SK-N-MC (cell line): ENCODE results near the gene NHS.

Experiments
- DNase-seq: peaks from one replicate; pipeline ENCODE4 v3.0.0-alpha.2; 2011; ENCODE audit warnings: low read depth, low spot score
- H3K27ac ChIP-seq: fragments of 200-600 bp; sonication (generic); 2 replicates; pipeline ENCODE4 v1.5.1; 2016; ENCODE audit warnings: mixed run types
- H3K36me3 ChIP-seq: fragments of 200-600 bp; sonication (generic); 2 replicates; pipeline ENCODE4 v1.6.1; 2017; ENCODE audit warnings: antibody characterized with exemption, low read length, mixed read lengths; ENCODE audit not compliant: insufficient read depth
- H3K4me3 ChIP-seq: fragments of 200-600 bp; sonication (generic); 2 replicates; pipeline ENCODE4 v1.5.1; 2016
- H3K9ac ChIP-seq: fragments of 200-600 bp; sonication (generic); 2 replicates; pipeline ENCODE4 v1.8.0; 2017; ENCODE audit warnings: mixed run types, mixed read lengths; ENCODE audit not compliant: insufficient read length
- H3K9me3 ChIP-seq: fragments of 200-600 bp; sonication (generic); 2 replicates; pipeline ENCODE4 v1.6.1; 2017; ENCODE audit warnings: low read depth, mild to moderate bottlenecking, antibody characterized with exemption, low read length, moderate library complexity, mixed read lengths
- EZH2 ChIP-seq: fragments of 200-600 bp; sonication (generic); IDR thresholded peaks from one replicate; pipeline ENCODE4 v1.6.1; 2017; ENCODE audit warnings: antibody characterized with exemption
- FOXP2 ChIP-seq: optimal IDR thresholded peaks from 2 replicates; pipeline ENCODE3; 2011; ENCODE audit warnings: mild to moderate bottlenecking, moderate library complexity; ENCODE audit not compliant: insufficient read depth; ENCODE audit errors: extremely low read length, control extremely low read depth
- POLR2AphosphoS5 ChIP-seq: IDR thresholded peaks from 2 replicates; pipeline ENCODE4 v1.6.1; 2012; ENCODE audit warnings: mild to moderate bottlenecking, low read depth, low read length, borderline replicate concordance

NHS gene

DNA sequence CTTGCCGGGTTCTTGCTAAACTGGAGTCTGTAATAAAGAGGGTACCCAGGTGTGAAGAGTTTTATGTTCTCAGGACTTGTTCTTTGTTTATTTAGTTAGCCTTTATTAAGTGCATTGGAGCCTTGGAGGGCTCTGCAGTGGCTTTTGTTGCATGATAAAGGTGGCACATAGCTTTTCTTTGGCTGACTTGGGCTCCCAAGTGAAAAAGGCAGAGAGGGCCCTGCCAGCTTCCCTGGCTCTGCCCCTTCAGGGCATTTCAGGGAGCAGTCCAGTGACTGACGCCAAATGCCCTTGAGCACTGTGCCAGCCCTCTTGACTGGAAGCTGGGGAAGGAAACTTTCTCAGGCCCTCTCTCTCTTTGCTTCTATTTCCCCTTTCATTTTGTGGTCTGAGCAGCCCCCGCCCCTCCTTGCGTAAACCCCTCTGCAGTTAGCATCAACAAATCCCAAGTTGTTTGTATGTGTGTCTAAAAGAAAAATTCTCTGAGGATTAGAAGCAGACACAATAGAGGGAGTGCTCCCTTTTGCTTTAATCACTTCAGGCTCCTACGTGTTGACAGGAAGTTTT is 152.2 kb downstream of the NHS start:
- TF ChIP-seq POLR2AphosphoS5 (no peak), EZH2 (no peak), FOXP2 (no peak)
- no peak overlapping the region for H3K9ac ChIP-seq
- no peak overlapping the region for H3K4me3 ChIP-seq
- no peak overlapping the region for H3K27ac ChIP-seq
- no peaks in the 10 kb centered on the region for H3K36me3 ChIP-seq
- H3K9me3 ChIP-seq: no peaks in the 10 kb centered on the region
- DNase-seq: no peak

DNA sequence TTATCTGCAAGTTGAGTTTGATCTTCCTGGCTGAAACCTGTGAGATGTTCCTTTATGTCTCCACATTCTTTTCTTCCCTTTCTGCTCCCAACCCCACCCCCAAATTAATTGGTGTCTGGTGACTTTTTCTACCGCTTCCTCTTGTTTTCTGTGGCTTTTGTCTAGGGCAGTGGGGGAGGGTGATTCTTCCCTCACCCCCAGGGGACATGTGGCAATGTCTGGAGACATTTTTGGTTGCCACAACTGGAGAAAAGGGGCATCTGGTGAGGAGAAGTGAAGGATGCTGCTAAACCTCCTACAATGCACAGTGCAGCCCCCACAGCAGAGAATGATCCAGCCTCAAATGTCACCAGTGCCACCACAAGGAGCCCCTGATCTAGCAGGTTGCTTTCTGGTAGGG is 152.9 kb downstream of the NHS start:
- no peaks in the 10 kb centered on the region for H3K36me3 ChIP-seq
- no peak for DNase-seq

DNA sequence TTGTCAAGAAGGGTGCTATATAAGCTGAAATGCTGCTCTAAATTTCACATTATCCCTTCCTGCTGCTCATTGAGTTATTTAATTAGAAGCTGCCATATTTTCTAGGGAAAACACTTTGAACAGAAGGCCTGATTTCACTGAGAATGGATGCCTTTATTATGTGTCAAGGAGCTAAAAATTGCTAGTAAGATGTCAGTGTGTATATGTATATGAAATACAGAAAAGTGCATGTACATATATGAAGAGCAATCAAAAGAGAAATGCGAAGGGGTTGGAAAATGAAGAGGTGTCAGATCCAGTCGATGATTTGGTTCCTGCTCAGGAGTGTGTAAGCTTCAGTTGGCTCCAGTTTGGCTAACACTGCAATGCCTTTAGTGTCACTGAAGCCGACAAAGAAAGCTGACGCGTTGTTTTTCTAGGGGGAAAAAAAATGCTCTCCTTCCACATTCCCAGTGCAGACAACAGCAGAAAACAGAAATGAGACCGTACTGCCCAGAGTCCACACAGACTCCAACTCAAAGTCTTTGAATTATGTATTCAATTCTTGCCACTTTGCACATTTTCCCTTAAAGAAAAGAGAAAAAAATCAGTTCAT is 154.2 kb downstream of the NHS start:
- TF ChIP-seq EZH2 (no peak), POLR2AphosphoS5 (no peak), FOXP2 (no peak)
- Histone ChIP-seq H3K27ac (no peak overlapping the region), H3K9me3 (no peaks in the 10 kb centered on the region), H3K9ac (no peak overlapping the region), H3K4me3 (no peak overlapping the region), H3K36me3 (no peaks in the 10 kb centered on the region)
- no peak for DNase-seq

More for the DNA sequence above, 152.9 kb downstream of the NHS start:
- no peaks in the 10 kb centered on the region for H3K9me3 ChIP-seq
- no peak overlapping the region for H3K9ac ChIP-seq
- no peak overlapping the region for H3K27ac ChIP-seq
- H3K4me3 ChIP-seq: no peak overlapping the region
- no peak for TF ChIP-seq EZH2
- TF ChIP-seq FOXP2: no peak
- no peak for TF ChIP-seq POLR2AphosphoS5

DNA sequence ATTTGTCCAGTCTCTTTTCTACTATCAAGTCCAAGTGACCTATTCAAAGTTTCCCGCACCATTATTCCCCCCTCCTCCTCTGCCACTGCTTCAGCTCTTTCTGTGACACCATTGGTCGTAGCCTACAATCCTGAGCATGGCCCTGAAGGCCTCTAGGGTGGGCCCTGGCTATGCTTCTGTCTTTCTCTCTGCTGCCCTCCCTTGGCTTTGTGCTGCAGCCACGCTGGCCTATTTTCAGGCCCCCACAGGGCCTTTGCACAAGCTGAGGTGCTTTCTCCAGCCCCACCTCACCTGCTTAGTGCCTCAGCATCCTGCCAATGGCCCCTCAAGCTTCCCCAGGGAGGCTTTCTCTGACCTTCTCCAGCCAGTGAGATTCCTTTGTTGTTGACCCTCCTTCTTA is 156.5 kb downstream of the NHS start:
- H3K27ac ChIP-seq: no peak overlapping the region
- H3K9me3 ChIP-seq: no peaks in the 10 kb centered on the region
- DNase-seq: no peak
- H3K9ac ChIP-seq: no peak overlapping the region
- no peak overlapping the region for H3K4me3 ChIP-seq
- H3K36me3 ChIP-seq: no peaks in the 10 kb centered on the region
- TF ChIP-seq EZH2: no peak
- no peak for TF ChIP-seq FOXP2
- TF ChIP-seq POLR2AphosphoS5: no peak

DNA sequence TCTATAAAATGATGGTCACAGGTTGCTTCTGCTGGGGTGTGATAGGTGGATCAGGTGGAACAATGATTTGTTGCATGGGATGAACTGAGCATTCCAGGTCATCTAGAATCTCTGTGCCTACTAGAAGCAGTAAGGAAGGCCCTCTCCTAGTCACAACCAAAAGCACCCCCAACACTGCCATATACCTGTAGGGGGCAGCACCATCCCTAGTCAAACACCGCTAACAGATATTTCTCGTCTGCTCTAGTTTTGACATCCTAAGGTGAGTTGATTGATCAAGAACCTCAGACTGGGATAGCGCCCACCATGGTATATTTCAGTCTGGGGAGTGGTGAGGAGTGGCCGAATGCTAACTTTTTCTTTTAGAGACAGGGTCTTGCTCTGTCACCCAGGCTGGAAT is 160.2 kb downstream of the NHS start:
- no peak overlapping the region for H3K27ac ChIP-seq
- no peak overlapping the region for H3K9ac ChIP-seq
- no peak for DNase-seq
- TF ChIP-seq EZH2: no peak
- TF ChIP-seq FOXP2: no peak
- no peak for TF ChIP-seq POLR2AphosphoS5
- H3K36me3 ChIP-seq: no peaks in the 10 kb centered on the region
- no peak overlapping the region for H3K4me3 ChIP-seq
- H3K9me3 ChIP-seq: no peaks in the 10 kb centered on the region

DNA sequence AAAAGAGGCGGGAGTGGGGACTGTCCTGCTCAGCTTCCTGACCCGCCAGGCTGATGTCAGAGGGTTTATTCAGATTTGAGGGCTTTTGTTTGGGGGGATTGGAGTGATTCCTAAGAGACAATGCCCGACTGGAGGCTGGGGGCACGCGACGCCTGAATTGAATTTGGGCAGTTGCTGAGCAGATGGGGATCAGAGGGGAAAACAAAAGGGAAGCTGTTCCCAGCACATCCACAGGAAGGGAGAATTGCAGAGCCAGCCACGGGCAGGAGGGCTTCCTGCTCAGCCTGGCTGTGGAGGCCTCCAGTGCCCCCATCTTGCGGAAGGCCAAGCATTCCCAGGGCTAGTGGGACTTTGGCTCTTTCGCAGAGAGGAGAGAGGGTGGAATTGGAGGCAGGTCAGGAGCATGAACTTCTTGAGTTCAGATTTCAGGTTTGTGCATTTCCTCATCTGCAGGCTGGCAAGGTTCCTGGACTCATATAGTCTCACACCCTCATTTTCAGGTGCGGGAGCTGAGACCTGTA is 162.8 kb downstream of the NHS start:
- H3K27ac ChIP-seq: no peak overlapping the region

DNA sequence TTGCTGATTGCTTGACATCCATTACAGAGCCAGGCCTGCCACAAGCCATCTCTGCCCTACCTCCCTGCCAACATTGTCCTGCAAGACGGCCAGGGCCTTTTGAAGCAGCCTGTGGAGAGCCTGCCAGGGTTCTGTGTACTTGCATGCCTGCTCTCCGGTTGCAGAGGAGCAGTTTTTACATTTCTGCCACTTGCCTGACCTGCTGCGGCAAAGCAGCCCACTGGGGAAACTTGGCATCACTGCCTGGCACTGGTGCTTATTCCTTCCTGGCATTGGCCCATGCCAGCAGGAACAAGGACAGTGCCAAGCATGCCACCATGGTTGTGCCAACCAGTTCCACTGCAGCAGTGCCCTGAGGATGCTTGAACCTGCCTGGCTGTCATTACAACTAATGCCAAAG is 167.1 kb downstream of the NHS start:
- no peak overlapping the region for H3K27ac ChIP-seq
- no peaks in the 10 kb centered on the region for H3K9me3 ChIP-seq
- H3K4me3 ChIP-seq: no peak overlapping the region
- DNase-seq: no peak
- no peaks in the 10 kb centered on the region for H3K36me3 ChIP-seq
- TF ChIP-seq FOXP2: no peak
- no peak for TF ChIP-seq EZH2
- no peak for TF ChIP-seq POLR2AphosphoS5
- no peak overlapping the region for H3K9ac ChIP-seq

More for the DNA sequence above, 162.8 kb downstream of the NHS start:
- Histone ChIP-seq H3K9ac (no peak overlapping the region), H3K9me3 (no peaks in the 10 kb centered on the region), H3K36me3 (no peaks in the 10 kb centered on the region), H3K4me3 (no peak overlapping the region)
- DNase-seq: no peak
- no peak for TF ChIP-seq POLR2AphosphoS5
- no peak for TF ChIP-seq FOXP2
- TF ChIP-seq EZH2: no peak

DNA sequence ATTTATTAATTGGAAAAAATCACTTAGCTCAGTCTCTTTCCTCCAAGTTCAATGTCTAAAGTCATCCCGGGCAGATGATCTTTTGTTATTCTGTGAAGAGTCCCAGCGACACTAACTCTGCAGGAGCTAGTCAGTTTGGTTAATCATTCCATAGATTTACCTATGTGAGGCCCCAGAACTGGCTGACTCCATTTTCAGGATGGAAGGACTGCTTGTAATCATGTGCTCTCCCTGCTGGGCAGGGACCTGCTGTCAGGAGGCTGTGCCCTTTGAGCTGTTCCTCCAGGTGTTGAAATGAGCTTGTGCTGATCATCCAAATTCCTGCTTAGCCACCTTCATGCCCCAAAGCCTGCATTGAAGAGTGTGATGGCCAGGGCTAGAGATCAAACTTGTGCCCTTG is 169.8 kb downstream of the NHS start:
- H3K27ac ChIP-seq: no peak overlapping the region
- no peaks in the 10 kb centered on the region for H3K36me3 ChIP-seq
- no peak for DNase-seq
- TF ChIP-seq FOXP2 (no peak), EZH2 (no peak), POLR2AphosphoS5 (no peak)
- no peak overlapping the region for H3K4me3 ChIP-seq
- no peaks in the 10 kb centered on the region for H3K9me3 ChIP-seq
- H3K9ac ChIP-seq: no peak overlapping the region
